Fibroblast of gingiva (primary cell): Measurements from ENCODE around the gene CLEC16A.

Source experiments
- DNase-seq: peaks from one replicate; pipeline ENCODE4 v3.0.0-alpha.2; 2011; ENCODE audit warnings: low read depth

Gene CLEC16A

DNA sequence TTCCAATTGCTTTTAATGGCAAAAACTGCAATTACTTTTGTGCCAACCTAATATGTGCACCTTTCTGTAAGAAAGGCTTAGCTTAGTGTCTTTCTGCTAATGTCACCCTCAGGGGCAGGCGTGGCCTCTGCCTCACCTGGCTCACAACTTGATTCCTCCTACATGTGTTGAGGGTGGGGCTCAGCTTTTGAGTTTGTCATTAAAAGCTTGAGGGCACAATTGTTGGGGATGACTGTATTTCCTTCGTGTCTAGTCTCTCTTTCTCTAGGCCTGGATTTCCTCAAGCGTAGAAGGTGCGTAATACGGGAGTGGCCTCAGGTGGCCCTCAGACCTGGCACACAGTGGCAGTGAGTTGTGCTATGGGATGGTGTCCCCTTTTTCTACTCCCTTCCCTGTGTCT lies 94.4 kb downstream of the CLEC16A start:
- DNase-seq = no peak

DNA sequence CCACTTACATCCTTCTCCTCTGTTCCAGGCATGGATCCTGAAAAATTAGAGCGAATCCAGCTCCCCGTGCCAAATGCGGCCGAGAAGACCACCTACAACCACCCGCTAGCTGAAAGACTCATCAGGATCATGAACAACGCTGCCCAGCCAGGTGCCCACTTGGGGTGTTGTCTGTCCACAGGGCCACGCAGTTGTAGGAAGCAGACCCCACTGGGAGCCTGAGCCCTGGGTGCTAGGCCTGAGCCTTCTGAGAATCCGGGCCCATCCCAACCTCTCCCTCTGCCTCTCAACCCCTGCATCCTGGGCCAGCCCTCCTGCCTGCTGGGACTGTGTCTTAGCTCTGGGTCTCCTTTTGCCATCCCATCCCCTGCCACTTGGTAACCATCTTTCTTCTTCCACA lies 95.4 kb downstream of the CLEC16A start:
- DNase-seq = no peak

DNA sequence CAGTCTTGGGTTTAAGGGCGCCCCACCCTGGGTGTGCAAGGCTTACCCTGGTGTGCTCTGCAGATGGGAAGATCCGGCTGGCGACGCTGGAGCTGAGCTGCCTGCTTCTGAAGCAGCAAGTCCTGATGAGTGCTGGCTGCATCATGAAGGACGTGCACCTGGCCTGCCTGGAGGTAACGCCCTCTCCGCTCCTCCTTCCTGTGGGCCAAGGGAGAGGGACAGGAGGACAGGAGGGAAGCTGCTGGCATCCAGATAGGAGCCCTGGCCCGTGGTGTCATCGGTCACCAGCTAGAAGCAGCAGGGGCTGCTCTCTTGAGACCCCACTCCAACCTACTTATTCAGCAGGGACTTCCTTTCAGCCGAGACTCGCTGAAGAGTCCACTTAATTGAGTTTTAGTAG lies 97.8 kb downstream of the CLEC16A start:
- DNase-seq = no peak

DNA sequence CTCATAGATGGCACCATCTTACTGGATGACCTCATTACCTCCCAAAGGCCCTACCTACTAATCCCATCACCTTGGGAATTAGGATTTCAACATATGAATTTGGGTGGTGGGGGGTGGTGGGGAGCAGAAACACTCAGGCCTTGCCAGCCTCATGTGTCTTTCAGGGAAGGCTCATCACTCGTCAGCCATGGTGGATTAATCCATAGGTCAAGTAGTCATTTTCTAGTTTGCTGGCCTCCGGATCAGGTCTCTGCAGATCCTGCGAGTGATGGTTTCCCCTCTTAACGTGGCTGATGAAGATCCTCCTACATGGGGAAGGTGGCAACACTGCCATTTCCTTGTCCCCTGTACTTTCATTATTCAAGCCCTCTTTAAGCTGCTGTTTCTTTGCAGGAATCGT lies 101.1 kb downstream of the CLEC16A start:
- no peak for DNase-seq

DNA sequence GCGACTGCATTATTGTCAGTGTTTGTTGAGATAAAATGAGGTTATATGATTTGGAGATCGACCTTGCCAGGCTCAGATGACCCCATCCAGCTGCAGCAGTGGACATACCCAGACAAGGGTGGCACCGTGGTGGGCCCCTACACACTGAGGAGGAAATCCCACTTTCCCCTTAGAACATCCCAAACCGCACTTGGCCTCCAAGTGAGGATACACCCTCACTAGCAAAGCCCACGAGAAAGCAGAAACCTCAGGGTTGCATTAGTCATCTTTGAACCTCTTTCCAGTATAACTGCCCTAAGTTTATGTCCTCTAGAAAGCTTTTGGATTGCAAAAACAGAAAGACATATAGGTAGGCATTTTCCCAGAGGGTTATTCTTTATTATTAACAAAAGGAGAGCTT lies 101.5 kb downstream of the CLEC16A start:
- DNase-seq = no peak

DNA sequence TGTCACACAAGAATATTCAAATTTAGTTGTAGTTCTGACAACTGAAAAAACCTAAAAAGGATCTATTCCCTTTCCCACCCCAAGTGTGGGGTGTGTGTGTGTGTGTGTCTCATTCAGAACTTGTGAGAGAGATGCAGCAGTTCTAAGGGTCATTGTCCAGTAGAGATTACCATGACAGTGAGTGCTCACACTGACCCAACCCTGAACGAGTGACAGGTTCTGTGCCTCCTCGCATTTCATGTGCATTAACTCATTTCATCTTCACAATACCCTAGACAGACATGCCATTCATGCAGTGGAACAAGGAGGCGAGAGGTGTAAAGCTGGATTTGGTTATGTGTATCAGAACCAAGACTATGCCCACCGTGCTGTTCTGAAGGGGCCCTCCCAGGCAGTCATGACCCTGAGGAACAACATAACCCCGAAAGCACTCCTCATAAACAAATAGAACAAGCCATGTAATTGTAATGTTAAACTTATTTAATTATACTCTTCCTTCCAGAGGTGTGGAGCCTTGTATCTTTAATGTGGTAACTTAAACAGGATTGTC lies 102.1 kb downstream of the CLEC16A start:
- DNase-seq = no peak

DNA sequence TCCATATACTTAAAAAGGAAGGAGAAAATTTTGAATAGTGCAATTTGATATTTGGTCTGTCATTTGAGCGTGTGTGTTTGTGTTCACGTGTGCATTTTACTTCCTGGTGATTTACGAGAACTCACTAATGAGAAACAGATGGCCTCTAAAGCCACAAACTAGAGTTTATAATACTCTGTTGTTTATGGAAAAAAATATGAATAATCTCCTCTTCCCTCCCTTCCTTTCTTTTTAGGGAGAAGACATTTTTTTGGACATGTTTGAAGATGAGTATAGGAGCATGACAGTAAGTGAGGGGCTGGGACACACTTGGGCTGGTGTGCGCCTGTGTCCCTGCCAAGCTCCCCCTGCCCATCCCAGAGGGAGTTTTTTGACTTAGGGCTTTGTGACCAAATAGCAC lies 102.7 kb downstream of the CLEC16A start:
- peak; percentile 90 for DNase-seq

DNA sequence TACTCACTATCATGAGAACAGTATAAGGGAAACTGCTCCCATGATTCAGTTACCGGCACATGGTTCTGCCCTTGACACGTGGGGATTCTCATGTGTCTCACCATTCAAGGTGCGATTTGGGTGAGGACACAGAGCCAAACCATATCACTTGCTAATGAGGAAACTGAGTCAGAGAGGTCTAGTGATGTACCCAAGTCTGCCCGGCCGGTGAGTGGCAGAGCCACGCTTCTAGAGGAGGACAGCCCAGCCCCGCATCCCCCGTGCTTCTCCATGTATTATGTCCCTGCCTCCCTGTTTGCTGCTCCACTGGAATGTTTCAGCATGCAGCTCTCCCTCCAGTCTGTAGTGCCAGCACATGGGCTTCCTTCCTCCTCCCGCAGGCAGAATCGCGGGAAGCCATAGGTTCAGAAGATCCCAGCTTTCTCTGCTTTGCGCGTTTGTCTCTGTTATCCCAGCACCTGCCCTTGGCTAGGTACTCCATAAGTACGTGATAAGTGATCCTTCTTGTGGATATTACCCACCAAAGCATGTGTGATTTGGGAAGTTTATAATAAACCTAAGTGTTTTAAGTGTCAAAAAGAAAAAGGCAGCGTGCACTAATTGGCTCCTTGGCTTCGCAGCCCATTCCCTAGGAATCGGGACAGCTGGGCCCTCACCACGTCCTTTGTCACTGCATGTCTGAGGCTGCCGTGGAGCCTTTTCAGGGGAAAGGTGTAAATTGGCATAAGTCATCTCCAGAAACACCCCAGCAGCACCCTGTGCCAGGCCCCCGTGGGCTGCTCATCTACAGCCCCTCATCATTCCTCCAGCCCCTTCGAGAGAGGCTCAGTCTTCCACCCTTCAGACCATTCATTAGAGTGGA lies 103.8 kb downstream of the CLEC16A start:
- no peak for DNase-seq

DNA sequence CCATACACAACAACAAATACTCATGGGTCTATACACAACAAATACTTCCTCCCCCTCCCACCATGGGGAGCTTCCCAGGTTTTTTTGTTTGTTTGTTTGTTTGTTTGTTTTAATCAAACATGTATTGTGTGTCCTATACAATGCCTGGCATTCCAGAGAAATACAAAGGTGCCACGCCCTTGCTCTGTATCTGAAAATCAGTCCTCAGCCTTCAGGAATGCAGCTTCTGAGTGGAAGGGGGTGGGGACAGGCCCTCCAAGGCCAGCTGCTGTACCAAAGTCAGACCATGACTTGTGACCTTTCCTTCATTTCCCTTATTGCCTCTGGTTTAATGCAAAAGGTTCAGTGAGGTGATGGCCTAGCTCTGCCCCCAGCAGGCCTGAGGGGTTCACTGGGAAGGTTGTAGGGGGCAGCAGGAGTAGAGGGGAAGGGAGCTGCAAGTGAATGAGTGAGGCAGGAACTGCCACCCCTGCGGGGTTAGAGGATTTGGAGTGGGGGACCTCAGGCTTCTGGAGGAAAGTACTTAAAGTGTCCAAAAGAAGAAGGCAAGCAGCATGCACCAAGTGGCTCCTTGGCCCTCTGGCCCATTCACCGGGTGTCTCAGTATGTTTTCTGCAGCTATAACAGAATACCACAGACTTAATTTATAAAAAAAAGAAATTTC lies 105.2 kb downstream of the CLEC16A start:
- no peak for DNase-seq

DNA sequence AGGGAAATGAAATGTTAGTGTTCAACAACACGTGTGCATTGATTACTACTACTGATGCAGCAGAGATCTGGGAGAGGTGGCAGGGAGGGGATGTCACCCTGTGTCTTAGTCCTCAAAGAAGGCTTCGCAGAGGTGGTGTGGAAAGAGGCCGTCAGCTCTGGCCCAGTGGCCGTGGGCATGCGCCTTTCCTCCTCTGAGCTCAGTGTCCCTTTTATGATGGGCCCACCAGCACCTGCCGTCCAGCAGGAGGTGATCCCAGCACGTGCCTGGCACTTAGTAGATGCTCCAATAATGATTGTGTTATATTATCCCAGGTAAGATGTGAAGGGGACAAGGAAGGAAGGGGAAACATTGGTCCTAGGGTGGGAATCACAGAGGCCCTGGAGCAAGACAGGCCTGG lies 106.2 kb downstream of the CLEC16A start:
- DNase-seq = no peak

DNA sequence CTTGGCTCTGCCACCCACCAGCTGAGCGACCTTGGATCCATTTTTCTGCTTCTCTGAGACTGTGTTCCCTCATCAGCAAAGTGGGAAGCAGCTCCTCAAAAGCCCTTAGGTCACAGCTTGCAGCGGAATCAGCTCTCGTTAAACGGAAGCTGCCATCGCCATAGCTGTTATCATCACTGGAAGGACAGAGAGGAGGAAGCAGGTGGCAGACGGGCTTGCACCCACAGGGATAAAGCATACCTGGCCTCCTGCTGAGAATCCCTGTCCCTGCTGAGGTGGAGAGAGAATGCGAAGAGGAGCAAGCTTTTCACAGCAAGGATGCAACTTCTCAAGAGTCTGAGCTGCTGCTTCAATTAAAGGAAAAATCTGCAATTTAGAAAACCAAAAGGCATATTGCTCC lies 106.6 kb downstream of the CLEC16A start:
- DNase-seq = no peak

DNA sequence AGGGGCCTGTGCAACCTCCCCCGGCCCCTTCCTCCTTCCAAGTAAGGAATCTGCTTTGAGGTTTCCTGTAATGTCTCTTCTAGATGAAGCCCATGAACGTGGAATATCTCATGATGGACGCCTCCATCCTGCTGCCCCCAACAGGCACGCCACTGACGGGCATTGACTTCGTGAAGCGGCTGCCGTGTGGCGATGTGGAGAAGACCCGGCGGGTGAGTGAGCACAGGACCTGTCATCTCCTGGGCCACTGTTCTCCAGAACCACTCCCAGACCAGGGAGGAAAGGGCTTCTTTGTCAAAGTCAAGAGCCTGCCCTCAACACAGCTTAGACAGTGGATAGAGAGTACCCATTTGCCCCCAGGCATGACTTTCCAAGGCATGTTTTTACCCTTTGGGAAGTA lies 107.1 kb downstream of the CLEC16A start:
- DNase-seq = no peak

DNA sequence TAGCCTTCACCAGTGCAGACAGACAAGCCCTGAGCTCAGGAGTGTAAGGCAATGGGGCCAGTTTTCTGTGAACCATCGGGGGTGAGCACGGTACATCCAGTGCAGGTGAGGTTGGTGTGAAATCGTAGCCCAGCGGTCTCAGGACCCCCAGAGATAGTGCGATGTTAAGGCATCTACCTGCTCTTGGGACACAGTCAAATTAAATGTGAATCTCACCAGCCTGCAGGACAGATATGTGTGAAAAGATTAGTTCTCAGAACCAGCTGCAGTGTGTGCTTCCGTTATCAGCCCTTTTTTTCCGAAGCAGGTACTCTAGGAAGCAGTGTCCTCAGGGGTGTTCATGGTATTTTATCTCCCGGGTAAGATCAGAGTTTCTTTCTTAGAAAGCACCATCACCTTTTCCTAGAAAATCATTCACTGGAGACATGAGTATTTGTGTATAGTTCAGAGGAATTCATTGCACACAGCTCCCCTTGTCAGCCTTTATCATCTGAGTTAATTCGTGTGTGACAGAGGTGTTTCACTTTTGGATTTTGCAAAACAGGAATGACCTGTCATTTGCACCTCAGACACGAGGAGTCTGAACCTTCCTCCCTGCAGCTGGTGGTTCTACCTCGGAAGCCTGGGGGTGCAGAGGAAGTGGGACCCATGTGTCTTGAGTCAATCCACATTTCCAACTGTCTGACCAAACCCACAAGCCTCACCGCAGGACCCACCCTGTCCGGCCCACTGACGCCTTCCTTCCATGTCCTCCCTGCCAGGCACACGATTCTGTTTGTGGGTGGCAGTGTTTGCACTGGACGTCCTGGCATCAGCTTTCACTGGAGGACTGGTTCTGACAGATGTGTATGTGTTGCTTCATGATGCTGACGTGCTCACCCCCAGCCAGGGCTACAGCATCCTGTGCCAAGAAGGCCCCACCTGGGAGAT lies 107.8 kb downstream of the CLEC16A start:
- peak; percentile 19 for DNase-seq

DNA sequence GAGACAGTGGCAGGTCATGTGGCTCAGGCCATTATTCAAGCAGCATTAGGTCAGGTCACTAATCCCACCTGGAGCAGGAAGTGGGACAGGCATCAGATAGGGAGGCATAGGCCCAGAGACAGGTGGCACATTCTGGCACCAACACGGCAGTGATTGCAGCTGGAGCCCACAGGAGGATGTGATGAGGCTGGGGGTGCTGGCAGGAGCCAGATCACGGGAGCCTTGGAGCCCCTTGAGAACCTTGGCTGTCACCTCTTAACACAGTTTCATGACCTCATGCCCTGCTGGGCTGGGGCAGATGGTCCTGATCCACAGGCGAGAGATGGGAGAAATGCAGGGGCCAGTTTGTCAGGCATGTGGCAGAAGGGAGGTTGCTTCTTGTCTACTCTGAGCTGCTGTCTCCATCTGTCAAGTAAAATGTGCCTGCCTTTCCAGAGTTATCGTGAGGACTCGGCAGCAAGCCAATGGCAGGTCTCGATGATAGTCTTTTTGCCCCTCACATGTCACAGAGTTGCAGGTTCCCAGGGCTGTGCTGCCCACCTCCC lies 109.6 kb downstream of the CLEC16A start:
- DNase-seq = no peak

DNA sequence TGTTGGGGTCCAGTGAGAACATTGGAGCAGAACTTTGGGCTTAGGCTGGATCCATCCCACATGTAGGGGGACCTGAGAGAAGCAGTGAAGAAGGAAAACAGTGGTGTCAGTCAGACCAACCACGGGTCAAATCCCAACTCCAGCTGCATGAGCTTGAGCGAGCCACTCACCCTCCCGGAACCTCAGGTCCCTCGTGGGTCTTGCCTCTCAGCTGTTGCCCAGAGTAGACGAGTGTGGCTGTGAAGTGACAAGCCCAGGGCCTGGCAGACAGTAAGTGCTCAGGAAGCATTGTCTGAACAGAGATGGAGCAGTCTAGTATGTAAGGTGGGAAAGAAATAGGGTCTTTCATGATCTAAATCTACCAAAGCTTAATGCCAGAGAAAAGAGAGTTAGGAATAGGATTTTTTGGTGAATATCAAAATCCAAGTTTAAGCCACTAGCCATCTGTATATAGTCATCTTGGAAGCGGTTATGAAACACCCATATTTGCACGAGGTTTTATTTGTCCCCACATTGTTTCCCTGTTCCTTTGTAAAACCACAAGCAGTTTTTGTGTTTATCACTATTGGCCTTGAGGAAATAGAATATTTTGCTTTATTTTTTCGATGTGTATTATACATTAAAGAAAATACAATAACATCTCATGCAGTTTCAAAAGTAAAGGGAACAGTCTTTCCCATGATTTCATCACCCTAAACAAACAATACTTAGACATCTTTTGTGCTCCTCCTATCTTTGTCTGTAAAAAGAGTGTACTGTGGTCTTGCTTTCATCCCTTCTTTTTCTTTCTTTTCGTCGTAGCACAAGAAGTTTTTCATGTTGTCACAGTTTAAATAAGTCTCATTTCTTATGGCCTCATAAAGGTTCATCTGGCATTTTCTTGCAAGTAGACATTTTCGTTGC lies 112.0 kb downstream of the CLEC16A start:
- DNase-seq = peak; percentile 67

DNA sequence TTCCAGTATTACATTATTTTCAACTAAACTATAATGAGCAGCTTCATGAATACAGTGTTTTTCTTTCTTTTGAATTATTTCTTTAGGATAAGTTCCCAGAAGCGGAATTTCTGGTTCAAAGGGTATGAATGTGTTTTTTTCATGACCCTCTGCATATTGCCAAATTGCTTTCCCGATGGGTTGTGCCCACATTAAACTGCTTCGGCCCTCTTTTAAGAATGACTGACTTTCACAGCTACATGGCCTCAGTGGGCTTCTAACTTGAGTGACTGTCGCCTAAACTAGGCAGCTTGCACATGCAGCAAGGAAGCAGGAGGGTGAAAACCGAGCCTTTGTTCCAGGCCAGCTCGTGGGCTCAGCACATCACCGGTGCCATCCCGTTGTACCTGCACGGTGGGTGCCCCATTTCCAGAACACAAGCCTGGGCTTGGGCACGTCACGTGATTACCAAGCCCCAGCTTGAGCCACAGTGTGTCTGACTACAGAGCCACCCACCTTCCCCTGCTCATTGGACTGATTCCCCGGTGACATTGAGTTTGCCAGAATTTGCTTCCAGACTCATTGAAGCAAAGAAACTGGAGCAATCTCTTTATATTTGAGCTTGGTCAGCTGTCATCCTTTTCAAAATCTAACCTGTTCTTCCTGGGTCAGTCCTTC lies 112.8 kb downstream of the CLEC16A start:
- peak; percentile 35 for DNase-seq

DNA sequence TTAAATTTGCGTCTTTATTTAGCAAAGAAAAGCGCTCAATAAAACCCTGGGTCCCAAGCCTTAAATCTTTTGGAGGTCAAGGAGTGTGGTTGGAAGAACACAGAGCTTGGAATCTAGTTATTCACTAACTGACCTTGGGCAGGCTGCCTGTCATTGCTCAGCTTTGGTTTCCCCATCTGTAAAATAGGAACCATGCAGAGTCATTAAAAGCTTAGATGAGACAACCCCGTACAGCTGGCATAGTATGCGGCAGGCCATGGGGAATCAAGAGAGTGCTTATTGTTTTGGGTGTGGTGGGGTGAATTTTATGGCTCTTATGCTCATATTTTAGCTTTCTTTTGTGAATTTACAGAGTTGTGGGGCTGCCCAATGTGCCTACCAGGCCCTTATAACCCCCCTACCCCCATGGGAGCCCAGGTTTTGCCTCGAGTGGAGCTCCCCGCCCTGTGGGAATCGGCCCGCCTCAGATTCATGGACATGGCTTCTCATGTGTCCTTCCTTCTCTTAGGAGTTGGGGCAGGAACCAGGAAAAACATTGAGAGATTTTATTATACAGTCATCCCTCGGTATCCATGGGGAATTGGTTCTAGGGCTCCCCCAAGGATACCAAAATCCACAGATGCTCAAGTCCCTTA lies 113.5 kb downstream of the CLEC16A start:
- no peak for DNase-seq

DNA sequence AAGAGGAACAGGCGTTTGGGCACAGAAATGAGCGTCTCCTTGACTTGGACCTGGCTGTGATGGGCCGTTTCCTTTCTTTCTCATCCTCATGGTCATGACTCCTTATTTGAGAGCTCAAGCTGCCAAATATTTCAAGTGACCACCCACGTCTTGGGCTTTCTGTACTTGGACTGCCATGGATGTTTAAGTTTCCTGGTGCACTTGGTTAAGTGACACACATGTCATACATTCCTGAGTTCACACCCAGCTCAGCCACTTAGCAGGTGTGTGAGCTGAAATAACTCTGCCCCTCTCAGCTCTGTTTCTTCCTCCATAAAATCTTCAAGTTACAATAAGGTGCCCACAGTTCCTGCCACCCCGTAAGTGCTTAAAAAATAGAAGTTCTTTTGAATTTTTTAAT lies 114.5 kb downstream of the CLEC16A start:
- no peak for DNase-seq

DNA sequence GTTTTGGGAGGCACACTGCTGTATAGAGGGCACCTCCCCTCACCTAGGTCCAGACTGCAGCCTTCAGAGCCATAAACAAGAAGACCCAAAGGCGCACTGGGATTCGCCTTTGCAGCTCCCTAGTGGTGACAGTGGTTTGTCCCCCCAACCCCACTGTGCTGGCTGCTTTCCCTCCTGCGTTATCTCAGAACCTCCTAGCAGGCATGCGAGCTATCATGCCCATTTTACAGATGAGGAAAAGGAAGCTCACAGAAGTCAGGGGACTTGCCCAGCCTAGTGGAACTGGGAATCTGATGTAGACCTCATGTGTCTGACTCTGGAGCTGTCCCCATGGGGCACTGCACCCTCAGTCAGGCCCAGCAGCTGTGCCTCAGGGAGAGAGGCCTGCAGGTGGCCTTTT lies 115.2 kb downstream of the CLEC16A start:
- no peak for DNase-seq

DNA sequence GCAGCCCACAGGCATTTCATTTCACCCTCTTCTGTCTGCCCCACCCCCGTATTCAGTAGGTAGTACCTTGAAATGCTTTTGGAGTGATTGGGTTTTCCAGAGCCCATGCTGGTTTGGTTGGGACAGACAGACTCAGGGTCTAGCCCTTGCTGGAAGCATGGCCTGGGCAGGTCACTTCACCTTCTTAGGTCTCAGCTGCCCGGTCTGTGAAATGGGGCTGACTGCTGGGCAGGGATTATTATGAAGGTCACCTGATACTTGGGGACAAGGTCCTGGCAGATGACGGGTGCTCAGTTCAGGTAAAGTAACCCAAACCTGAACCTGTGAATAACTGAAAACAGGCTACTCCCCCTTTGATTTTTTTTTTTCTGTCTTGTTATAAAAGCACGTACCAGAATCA lies 116.0 kb downstream of the CLEC16A start:
- no peak for DNase-seq
